COLO668 (cell line): Measurements from ENCODE around the gene SERPINE2.

ENCODE experiments used
- DNase-seq: peaks from one replicate; lab custom pipeline; 2025; ENCODE audit not compliant: unreplicated experiment; lab: John Stamatoyannopoulos, UW

The SERPINE2 gene

DNA sequence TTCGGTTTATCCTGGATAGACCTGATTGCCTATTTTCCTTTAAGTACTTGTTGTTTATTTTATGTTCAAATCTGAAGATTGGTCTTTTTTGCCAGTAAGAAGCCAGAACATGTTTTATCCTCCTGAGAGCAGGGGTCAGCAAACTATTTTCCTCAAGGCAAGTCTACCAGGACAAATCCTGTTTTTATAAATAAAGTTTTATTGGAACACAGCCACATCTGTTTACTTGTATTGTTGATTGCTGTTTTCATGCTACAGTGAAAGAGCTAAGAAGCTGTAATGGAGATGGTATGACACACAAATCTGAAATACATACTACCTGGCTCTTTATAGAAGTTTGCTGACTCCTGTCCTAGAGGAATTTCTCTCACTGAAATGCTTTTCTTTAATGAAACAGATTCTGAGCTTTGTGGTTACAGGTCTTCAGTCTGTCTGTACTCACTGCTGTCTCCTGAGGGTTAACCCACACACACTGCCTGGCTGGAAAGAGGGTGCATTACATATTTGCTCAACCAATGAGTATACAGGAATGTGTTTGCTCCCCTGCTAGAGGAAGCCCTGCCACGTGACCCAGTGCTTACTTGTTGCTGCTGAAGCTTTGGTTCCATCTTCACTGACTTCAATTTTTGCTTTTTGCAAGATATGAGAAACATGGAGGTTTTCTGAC, 59.2 kb downstream of the SERPINE2 start:
- no peak for DNase-seq

DNA sequence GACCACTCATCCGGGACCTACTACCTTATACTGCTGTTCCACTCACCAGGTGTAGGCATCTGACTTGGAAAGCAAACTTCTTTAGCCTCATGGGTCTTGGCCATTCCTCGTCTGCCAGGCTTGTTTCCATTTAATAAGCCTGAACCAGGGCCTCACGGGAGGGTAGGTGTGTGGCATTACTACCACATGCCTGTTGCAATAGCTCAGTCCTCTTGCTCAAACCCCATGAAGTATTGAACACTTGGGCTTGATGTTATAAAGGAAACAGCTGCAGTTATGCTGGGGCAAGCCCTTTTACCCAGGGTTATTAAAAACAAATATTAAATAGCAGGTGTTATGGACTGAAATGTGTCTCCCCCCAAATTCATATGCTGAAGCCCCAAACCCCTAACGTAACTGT, 60.6 kb downstream of the SERPINE2 start:
- no peak for DNase-seq

DNA sequence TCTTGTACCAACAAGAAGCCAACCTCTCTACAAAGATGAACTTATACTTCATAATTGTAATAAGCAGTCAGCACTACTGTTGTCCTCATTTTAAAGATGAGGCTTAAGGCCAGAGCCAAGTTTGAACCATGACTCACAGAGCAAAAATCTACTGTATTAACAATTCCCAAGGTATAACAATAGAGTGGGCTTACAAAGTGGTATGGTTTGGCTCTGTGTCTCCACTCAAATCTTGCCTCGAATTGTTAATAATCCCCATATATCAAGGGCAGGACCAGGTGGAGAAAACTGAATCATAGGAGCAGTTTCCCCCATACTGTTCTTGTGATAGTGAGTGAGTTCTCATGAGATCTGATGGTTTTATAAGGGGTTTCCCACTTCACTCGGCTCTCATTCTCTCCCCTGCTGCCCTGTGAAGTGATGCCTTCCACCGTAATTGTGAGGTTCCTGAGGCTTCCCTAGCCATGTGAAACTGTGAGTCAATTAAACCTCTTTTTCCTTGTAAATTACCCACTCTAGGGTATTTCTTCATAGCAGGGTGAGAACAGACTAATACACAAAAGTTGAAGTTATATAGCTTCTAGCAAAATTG, 62.4 kb downstream of the SERPINE2 start:
- no peak for DNase-seq

DNA sequence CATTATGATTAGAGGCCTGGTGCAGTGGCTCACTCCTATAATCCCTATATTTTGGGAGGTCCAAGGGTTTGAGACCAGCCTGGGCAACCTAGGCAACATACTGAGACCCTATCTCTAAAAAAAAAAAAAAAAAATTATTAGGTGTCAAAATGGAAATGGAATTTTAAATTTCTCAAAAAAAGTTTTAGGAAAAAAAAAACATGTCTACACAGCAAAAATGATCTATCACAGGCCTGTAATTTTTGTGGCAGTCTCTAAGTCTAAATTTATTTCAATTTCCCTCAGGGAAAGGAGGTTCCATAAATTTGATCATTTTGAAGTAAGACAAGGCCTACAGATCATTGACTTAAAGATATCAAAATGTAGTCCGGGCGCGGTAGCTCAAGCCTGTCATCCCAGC, 65.5 kb downstream of the SERPINE2 start:
- no peak for DNase-seq

DNA sequence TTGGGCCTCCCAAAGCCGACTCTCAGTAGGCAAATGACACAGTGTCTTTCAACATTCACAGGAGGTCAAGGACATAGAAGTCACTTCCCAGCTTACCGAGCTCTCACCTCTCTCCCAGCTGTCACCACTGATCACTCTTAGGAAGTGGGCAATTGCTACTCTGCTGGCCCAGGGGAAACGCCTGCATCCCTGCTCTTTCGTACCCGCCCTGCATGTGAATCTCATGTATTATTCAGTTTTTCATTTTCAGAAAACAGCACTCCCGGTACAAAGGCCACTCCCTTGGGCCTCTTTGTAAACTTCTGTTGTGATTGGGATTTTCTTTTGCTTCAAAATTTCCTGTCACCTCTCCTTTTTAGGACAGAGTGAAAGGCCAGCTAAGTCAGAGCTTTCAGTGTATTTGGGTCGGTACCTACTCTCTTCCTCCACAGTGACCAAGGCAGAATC, 66.4 kb downstream of the SERPINE2 start:
- no peak for DNase-seq

DNA sequence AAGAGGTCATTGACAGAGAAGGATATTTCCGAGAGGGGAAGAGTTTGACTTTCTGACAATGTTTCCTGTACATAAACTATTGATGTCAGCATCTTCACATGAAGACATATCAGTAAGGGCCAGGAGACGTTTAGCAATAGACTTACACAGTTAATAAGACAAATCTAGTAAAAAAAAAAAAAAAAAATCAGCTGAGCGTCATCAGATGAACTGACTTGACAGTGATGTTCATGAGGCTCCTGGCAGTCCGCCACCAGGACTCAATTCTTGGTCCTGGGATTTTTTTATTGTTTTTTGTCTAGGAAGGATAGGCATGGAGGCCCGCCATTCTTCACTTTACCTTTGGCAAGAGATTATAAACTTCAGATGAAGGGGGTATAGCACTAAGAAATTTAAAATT, 67.4 kb downstream of the SERPINE2 start:
- no peak for DNase-seq

DNA sequence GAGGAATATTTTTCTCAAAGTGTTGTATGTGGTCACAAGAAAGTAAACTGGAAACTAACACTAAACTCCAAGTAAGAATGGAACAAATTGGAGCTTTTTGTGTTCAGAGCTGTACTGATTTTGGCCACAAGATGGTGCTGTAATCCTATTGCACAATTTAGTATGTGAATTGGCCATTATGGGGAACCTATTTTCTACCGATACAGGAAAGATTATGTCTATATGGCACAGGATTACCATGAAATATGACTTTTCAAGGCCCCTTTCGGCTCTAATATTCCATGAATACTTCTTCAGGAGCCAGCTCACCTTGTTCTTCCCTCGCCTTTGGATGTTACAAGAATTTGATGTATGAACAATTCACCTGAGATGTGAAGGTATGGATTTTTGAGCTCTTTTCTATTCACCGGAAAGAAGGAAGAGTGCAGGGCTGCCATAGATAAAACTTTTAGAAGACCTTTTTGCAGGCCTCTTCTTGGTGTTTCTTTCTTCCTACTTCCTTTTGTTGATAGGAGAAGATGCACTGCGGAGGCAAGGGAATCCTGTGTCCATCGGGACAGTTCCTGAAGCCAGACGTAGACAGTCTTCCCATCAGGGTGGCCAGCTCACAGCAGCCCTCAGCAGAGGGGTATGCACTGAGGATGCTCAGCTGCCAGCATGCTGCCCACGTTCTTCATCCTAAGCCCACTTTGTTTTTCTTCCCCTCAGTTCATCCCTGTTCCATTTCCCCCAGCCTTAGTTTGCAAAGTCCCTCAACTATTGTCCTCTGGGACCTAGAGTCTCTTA, 68.5 kb downstream of the SERPINE2 start:
- DNase-seq = peak; percentile 38

DNA sequence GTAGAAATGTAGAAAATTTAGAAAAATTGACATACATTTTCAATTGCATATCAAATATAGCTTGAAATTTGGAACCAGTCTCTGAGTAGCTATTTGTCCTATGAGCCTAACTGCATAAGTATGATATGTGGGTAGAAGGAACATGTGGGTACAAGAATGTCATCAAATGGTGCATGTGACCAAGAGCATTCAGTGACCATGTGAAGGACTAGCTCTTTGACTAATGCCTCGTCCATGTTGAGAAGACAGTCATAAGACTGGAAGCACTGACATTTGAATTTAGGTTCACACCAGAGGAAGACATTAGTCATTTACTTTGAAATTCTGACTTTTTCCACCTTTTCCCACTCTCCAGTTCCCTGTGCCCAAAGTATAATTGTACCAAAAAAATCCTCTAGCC, 69.2 kb downstream of the SERPINE2 start:
- DNase-seq = no peak

DNA sequence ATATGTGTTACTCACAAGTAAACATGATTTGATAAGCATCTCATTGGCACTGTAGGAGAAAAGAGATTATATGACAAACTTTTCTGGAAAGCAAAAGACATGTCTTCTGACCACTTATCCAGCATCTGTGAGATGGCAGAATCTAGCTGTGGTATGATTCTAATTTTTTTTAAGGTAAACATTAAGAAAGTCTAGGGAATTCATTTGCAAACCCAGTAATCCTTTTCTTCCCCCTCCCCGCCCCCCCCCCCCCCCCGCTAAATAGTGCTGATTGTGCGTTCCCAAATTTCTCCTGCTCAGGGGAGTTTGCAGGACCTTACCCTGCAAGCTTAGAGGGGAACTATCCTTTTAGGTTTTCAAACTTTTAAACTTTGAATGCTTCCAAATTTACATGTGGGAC, 69.8 kb downstream of the SERPINE2 start:
- no peak for DNase-seq

DNA sequence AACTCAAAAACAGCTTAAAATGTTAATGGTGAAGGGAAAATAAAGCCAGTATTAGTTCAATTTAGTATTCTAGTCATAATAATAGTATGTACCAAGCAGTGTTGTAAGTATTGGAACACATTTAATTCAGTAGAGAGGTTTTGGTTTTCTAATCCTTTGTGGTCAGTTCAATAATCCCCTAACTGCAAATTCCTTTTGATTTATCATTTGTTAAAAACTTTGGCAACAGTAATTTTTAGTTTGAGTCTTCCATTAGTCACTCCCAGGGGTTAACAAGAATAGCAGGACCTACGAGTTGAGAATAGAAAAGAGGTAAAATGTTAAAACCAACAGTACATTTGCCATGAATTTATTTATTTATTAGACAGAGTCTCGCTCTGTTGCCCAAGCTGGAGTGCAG, 71.1 kb downstream of the SERPINE2 start:
- DNase-seq = no peak

DNA sequence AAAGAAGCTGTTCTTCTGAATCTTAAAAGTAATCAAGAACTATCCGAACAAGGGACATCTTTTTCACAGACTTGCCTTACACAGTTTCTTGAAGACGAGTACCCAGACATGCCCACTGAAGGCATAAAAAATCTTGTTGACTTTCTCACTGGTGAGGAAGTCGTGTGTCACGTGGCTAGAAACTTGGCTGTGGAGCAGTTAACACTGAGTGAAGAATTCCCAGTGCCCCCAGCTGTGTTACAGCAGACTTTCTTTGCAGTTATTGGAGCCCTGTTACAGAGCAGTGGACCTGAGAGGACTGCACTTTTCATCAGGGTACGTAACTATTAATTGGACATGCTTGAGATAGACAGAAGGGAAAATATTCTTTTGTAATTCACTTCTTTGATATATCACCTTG, 79.4 kb downstream of the SERPINE2 start:
- DNase-seq = no peak

DNA sequence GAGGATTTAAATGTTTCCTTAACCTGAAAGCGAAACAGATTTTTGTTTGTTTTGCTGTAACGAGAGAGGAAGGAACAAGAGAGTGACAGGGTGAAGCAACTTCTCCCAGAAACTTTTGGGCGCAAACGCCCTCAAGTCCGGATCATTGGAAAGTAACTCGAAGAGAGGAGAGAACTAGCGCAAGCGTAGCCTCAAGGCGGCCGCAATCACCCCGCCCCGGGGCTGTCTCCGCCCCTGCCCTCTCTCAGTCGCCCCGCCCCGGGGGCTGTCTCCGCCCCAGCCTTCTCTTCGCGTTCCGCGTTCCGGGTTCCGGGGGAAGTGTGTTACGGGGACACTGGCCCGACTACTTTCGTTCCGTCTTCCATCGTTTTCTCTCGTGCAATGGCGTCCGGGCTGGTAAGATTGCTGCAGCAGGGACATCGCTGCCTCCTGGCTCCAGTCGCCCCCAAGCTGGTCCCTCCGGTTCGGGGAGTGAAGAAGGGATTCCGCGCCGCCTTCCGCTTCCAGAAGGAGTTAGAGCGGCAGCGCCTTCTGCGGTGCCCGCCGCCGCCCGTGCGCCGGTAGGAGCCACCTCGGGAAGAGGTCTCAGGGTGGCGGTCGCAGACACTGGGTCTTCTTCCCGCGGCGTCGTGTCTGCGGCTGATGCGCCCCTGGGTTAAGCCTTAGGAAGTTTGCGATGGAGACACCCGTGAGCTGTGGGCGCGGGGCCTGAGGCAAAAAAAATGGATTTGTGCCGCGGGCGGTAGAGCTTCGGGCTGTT, 81.8 kb downstream of the SERPINE2 start, which contains the start of gene MRPL44:
MRPL44 (plus strand) TSS at position 372 of the 760 bp plus-strand sequence; CDS start at position 382, 10 bp downstream.
- DNase-seq = peak; percentile 97

DNA sequence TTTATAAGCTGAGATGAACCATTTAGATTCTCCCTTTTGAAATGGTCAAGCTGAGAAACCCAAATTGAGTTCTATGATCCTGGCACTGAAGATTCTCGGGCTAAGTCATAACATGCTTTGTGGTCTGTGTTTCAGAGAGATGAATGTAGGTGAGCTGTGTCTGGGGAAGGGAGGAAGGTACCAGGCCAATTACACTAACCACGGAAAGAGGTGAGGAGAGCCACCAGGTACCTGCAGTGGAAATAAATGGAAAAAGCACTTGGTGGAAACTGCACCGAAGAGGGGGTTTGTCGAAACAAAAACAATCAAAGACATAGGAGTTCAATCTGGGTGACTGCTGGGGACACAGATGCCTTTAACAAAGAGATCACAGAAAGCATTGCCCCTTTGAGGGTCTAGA, 82.8 kb downstream of the SERPINE2 start:
- no peak for DNase-seq

DNA sequence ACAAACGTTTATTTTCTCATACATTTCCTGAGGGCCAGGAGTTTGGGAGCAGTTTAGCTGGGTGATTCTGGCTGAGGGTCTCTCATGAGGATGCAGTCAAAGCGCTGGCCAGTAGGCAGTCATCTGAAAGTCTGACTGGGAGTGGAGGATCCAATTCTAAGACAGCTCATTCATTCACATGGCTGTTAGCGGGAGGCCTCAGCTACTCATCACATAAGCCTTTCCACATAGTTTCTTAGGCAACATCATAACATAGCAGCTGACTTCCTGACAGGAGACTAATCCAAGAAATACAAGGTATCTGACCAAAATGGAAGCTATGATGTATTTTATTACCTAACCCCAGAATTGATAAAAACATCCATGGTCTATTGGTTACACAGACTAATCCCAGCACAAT, 84.7 kb downstream of the SERPINE2 start:
- DNase-seq = no peak

DNA sequence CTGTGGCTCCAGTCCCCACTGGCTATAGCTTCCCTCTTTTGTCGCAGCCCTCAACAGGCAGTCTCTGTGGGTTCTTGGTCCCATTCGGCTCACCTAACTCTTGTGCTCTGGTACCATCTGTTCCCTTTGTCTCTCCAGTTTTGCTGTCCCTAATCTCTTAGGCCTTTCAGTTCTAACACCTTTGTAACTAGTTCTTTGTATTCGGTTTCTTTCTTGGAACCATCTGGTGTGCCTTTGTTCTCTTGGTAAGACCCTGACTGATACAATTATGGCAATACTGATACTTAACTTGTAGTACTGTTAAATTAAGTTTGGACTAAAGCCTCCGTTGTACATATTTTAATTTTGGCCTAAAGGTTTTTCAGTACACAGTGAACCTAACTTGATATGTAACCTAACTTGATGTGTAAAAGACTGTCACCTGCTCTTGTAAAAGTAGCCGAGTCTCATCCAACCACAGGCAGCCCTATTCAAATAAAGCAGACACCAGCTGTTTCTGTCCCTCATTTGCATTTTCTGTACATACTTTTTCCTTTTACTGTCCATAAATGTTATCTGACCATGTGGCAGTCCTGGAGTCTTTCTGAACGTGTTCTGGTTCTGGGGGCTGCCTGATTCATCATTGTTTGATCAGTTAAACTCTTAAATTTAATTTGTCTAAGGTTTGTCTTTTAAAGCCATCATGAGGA, 86.7 kb downstream of the SERPINE2 start:
- DNase-seq = peak; percentile 18

DNA sequence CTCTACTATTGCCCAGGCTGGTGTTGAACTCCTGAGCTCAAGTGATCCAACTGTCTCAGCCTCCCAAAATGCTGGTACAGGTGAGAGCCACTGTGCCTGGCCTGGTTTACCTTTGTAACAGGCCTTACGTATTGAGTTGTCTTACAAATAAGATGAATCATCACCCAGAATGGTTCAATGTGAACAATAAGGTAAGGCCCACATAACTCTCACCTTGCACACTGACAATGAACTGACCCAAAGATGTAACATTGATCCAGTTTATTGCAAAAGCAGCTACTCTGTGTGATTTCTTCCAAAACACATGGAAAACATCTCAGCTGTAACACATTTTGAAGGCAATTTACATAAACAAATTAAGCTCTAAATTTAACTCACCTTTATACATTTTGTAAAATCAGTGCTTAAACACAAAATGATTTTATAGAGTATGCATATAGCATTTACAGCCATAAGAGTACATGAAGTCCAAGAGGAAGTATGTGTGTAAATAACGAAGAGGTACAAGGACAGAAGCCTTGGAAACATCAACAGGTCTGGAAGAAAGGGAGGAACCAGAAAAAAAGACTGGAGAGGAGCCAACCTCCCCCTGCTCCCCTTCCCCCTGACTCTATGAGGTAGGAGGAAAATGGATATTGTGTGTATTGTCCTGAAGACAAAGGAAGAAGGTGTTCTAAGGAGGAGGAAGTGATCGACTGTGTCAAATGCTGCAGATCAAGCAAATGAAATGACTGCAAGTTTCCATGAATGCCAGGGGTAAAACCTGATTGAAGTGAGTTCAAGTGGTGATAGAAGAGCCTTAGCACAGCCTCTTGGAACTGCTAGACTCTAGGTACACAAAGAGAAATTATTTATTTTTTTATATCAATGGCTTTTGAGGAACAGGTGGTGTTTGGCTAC, 88.4 kb downstream of the SERPINE2 start:
- no peak for DNase-seq

DNA sequence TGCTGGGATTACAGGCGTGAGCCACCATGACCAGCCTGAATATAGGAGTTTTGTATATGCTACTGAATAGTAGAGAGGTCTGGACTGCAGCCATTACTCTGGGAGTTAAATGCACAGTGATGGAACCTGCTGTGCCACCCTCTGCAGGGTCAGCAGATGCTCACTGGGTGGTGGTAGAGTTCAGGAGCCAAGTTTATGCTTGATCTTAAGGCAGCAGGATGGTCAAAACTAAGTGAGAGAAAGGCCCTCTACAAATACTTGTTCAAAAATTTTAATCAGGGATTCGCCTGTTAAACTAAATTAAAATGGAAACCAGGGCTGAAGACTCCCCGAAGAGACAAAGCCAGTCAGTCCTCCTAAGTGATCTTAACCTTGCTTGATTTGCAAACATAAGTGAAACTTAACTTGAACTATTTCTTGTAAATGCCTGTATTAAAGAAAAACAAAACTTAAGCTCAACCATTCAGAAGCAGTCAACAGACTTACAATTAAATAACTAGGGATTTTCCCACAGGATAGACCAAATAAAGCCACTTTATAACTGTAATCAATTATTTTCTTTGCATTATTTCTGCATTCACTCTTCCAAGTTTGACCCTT, 89.7 kb downstream of the SERPINE2 start:
- DNase-seq = no peak

DNA sequence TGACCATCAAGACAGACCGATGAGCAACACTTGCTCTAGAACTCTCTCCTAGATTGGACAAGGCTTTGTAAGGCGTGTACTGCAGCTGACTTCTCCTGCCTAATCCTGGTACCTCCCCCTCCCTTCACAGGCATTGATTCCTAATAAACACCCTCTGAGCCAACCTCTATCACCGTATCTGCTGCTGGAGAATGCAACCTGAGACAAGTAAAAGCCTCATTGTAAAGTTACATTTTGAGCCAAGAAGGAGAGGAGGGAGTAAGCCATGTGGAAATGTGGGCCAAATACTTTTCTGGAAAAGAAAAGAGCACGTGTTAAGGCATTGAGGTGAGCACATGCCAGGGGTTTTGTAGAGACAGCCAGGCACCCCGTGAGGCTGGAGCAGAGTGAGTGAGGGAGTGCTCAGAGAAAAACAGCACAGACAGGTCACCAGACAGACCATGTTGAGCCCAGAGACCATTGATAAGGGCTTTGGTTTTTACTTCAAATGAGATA, 91.3 kb downstream of the SERPINE2 start:
- no peak for DNase-seq

DNA sequence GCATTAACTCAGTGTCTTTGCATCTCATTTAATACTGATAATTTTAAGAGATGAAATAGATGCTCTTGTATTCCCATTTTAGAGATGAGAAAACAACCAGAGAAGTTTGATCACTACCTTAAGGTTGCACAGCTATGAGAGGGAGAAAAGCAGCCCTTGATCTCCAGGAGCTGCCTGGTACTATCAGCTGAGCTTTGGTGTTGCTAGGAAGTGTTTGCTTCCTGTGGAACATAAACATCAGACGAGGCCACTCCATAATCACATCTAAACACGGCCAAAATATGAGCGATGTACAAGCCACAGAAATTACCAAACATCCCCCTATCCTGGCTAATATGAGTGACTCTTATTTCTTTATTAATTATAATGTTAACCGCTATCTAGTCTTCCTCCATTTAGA, 93.3 kb downstream of the SERPINE2 start:
- no peak for DNase-seq
